ENCODE data around the gene NUP93. TPM values are rescaled to one million over a fixed set of nuclear protein-coding genes. Genes with fewer than 3 reads are reported as not detected.
A peak's percentile ranks its signal among the peaks of the same experiment; 100 is the strongest.

NUP93 gene
- total RNA-seq, 3 donors from 2014 or later, result 31.0 to 45.6 (median 40.8) TPM

- Histone ChIP-seq H3K4me3 (no peak overlapping the region), H3K36me3 (ENCODE audit: low read depth) (no peaks in the 10 kb centered on the region), H3K9me3 (no peaks in the 10 kb centered on the region), H3K4me1 (ENCODE audit: low read depth) (peaks cover 9% of the 10 kb centered on the region)
- DNase-seq (no peak), ATAC-seq (no peak)
- TF ChIP-seq CTCF (IDR thresholded peaks at IDR 0.05), result no peak
- intact Hi-C loops (cut with DNase I, micrococcal nuclease), result no loop called here
Observed at GRCh38 chr16:56765949-56766348, 36.0 kb downstream of the NUP93 start.

GRCh38 chr16:56767024-56767423, 37.1 kb downstream of the NUP93 start:
- intact Hi-C loops (cut with DNase I, micrococcal nuclease), result no loop called here
- no peaks in the 10 kb centered on the region for H3K9me3 ChIP-seq
- peaks cover 9% of the 10 kb centered on the region for H3K4me1 ChIP-seq (ENCODE audit: low read depth)
- no peak for TF ChIP-seq CTCF (IDR thresholded peaks at IDR 0.05)
- ATAC-seq, result no peak
- no peak overlapping the region for H3K4me3 ChIP-seq
- no peak for DNase-seq
- no peaks in the 10 kb centered on the region for H3K36me3 ChIP-seq (ENCODE audit: low read depth)

- intact Hi-C loops (cut with DNase I, micrococcal nuclease), result no loop called here
- Histone ChIP-seq H3K4me3 (no peak overlapping the region), H3K4me1 (ENCODE audit: low read depth) (peaks cover 9% of the 10 kb centered on the region), H3K36me3 (ENCODE audit: low read depth) (no peaks in the 10 kb centered on the region), H3K9me3 (no peaks in the 10 kb centered on the region)
- DNase-seq, result peak in 1 of 3 donors; percentile 34
- ATAC-seq, result peak; percentile 31
- no peak for TF ChIP-seq CTCF (IDR thresholded peaks at IDR 0.05)
Observed at GRCh38 chr16:56769677-56770076, 39.7 kb downstream of the NUP93 start.

GRCh38 chr16:56771558-56772279, 41.8 kb downstream of the NUP93 start:
- DNase-seq (no peak), ATAC-seq (peak; percentile 24)
- no peak for TF ChIP-seq CTCF (IDR thresholded peaks at IDR 0.05)
- no peaks in the 10 kb centered on the region for H3K9me3 ChIP-seq
- no peak overlapping the region for H3K4me3 ChIP-seq
- peaks cover 9% of the 10 kb centered on the region for H3K4me1 ChIP-seq (ENCODE audit: low read depth)
- intact Hi-C loops (cut with DNase I, micrococcal nuclease), result no loop called here
- no peaks in the 10 kb centered on the region for H3K36me3 ChIP-seq (ENCODE audit: low read depth)

GRCh38 chr16:56773532-56773931, 43.6 kb downstream of the NUP93 start:
- Histone ChIP-seq H3K4me3 (no peak overlapping the region), H3K4me1 (ENCODE audit: low read depth) (peaks cover 9% of the 10 kb centered on the region), H3K9me3 (no peaks in the 10 kb centered on the region), H3K36me3 (ENCODE audit: low read depth) (no peaks in the 10 kb centered on the region)
- TF ChIP-seq CTCF (IDR thresholded peaks at IDR 0.05), result no peak
- intact Hi-C loops (cut with DNase I, micrococcal nuclease), result no loop called here
- DNase-seq (no peak), ATAC-seq (no peak)
